Type B pancreatic cell (in vitro differentiated cells): ENCODE measurements around the gene RAB8A. TPM values are rescaled to one million over a fixed set of nuclear protein-coding genes. Genes with fewer than 3 reads are reported as not detected.
A peak's percentile ranks its signal among the peaks of the same experiment; 100 is the strongest.

Source experiments
- DNase-seq: peaks from one replicate; pipeline ENCODE4 v3.0.0; 2021; ENCODE audit warnings: mixed read lengths; ENCODE audit not compliant: unreplicated experiment; ENCODE audit errors: extremely low spot score
- H3K27ac Mint-ChIP-seq: 2 replicates; pipeline ENCODE4 v1.8.0; 2021; ENCODE audit warnings: mild to moderate bottlenecking, mixed read lengths
- H3K27me3 Mint-ChIP-seq: 2 replicates; pipeline ENCODE4 v1.8.0; 2021; ENCODE audit warnings: mixed read lengths
- H3K36me3 Mint-ChIP-seq: 2 replicates; pipeline ENCODE4 v1.8.0; 2021; ENCODE audit warnings: mixed read lengths
- H3K4me1 Mint-ChIP-seq: one replicate; pipeline ENCODE4 v1.8.0; 2021; ENCODE audit warnings: mixed read lengths; ENCODE audit not compliant: unreplicated experiment
- H3K4me3 Mint-ChIP-seq: 2 replicates; pipeline ENCODE4 v1.8.0; 2021; ENCODE audit warnings: mild to moderate bottlenecking, mixed read lengths
- H3K9me3 Mint-ChIP-seq: 2 replicates; pipeline ENCODE4 v1.8.0; 2021; ENCODE audit warnings: mixed read lengths
- total RNA-seq: library from RNA; stranded (reverse); gene quantifications from 2 replicates; pipeline ENCODE4 v1.2.1, GENCODE V29; 2021; ENCODE audit warnings: low replicate concordance
- TF ChIP-seq, protein P1 (sequence below): fragments of 200-600 bp; sonication (generic); conservative IDR thresholded peaks from 2 replicates; pipeline ENCODE4 v1.5.0; 2021; ENCODE audit warnings: antibody characterized with exemption, mild to moderate bottlenecking

The RAB8A gene
- total RNA-seq, 1 donor from 2014 or later, result 86.9 TPM

- TF ChIP-seq, protein P1, sequence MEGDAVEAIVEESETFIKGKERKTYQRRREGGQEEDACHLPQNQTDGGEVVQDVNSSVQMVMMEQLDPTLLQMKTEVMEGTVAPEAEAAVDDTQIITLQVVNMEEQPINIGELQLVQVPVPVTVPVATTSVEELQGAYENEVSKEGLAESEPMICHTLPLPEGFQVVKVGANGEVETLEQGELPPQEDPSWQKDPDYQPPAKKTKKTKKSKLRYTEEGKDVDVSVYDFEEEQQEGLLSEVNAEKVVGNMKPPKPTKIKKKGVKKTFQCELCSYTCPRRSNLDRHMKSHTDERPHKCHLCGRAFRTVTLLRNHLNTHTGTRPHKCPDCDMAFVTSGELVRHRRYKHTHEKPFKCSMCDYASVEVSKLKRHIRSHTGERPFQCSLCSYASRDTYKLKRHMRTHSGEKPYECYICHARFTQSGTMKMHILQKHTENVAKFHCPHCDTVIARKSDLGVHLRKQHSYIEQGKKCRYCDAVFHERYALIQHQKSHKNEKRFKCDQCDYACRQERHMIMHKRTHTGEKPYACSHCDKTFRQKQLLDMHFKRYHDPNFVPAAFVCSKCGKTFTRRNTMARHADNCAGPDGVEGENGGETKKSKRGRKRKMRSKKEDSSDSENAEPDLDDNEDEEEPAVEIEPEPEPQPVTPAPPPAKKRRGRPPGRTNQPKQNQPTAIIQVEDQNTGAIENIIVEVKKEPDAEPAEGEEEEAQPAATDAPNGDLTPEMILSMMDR, result no peak
- Mint-ChIP-seq H3K36me3 (peaks cover 18% of the 10 kb centered on the region), H3K4me1 (peaks cover 8% of the 10 kb centered on the region), H3K9me3 (no peaks in the 10 kb centered on the region), H3K27me3 (no peaks in the 10 kb centered on the region), H3K27ac (peak overlapping the region; percentile 62), H3K4me3 (no peak overlapping the region)
- no peak for DNase-seq
Observed at GRCh38 chr19:16104722-16105121, 7.0 kb upstream of the RAB8A start.

- H3K4me3 Mint-ChIP-seq, result no peak overlapping the region
- H3K4me1 Mint-ChIP-seq, result peaks cover 8% of the 10 kb centered on the region
- peak overlapping the region; percentile 99 for H3K27ac Mint-ChIP-seq
- no peaks in the 10 kb centered on the region for H3K27me3 Mint-ChIP-seq
- DNase-seq, result no peak
- TF ChIP-seq, protein P1, result no peak
- H3K36me3 Mint-ChIP-seq, result peaks cover 13% of the 10 kb centered on the region
- H3K9me3 Mint-ChIP-seq, result no peaks in the 10 kb centered on the region
Observed at GRCh38 chr19:16106121-16106520, 5.6 kb upstream of the RAB8A start.

GRCh38 chr19:16111909-16112752 lies 442 bp downstream of the RAB8A start:
- TF ChIP-seq, protein P1, result no peak

DNA sequence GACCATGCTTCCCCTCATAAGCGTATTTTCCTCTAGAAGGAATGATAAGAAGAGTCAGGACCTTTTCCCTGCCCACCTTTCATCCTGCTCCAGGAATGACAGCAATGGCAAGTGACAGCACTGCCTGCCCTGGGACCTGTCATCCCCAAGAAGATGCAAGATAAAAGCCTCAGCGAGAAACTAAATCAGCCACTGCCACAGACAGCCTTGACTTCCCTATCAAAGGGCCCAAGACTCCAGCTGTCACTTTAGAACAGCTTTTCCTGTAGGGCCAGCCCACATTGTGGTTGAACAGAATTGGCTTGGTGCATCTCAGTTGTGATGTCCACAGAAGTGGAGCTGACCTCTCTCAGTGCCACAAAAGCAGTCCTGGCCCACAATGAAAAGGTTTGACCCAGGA lies 1.1 kb downstream of the RAB8A start:
- Mint-ChIP-seq H3K9me3 (no peaks in the 10 kb centered on the region), H3K4me3 (peak overlapping the region; percentile 99), H3K36me3 (peaks cover 3% of the 10 kb centered on the region), H3K4me1 (peaks cover 7% of the 10 kb centered on the region), H3K27ac (peak overlapping the region; percentile 98), H3K27me3 (no peaks in the 10 kb centered on the region)
- DNase-seq, result no peak
- TF ChIP-seq, protein P1, result no peak

More at GRCh38 chr19:16111909-16112752, 442 bp downstream of the RAB8A start:
- no peaks in the 10 kb centered on the region for H3K9me3 Mint-ChIP-seq
- no peaks in the 10 kb centered on the region for H3K27me3 Mint-ChIP-seq
- H3K36me3 Mint-ChIP-seq, result no peaks in the 10 kb centered on the region
- DNase-seq, result no peak
- peaks cover 10% of the 10 kb centered on the region for H3K4me1 Mint-ChIP-seq
- H3K4me3 Mint-ChIP-seq, result peak overlapping the region; percentile 99
- H3K27ac Mint-ChIP-seq, result peak overlapping the region; percentile 98

- no peak for DNase-seq
- Mint-ChIP-seq H3K27me3 (no peaks in the 10 kb centered on the region), H3K4me3 (peak overlapping the region; percentile 76), H3K4me1 (peaks cover 7% of the 10 kb centered on the region), H3K27ac (peak overlapping the region; percentile 82), H3K9me3 (no peaks in the 10 kb centered on the region), H3K36me3 (peaks cover 3% of the 10 kb centered on the region)
- TF ChIP-seq, protein P1, result no peak
Observed at GRCh38 chr19:16113727-16114126, 2.0 kb downstream of the RAB8A start.
